BJ (cell line): ENCODE measurements around the gene NECAB3. TPM values are rescaled to one million over a fixed set of nuclear protein-coding genes. Genes with fewer than 3 reads are reported as not detected.

Experiments
- CTCF ChIA-PET: fragments of 350-600 bp; formaldehyde crosslinking; extraction: SDS; loops from one replicate; lab custom pipeline; 2021; ENCODE audit warnings: antibody characterized with exemption, inconsistent platforms; lab: Yijun Ruan, JAX
- POLR2A ChIA-PET: fragments of 300-600 bp; sonication (Branson Sonifier 250); formaldehyde crosslinking; extraction: SDS; loops from one replicate; lab custom pipeline; 2021; ENCODE audit warnings: antibody characterized with exemption; lab: Charles Lee
- DNase-seq: peaks from one replicate; pipeline ENCODE4 v3.0.0-alpha.2; 2011; ENCODE audit warnings: low read depth
- H3K27me3 ChIP-seq: 2 replicates; pipeline ENCODE4 v1.6.0; 2011; ENCODE audit warnings: low read length; ENCODE audit not compliant: control insufficient read depth, insufficient read depth
- H3K36me3 ChIP-seq: 2 replicates; pipeline ENCODE4 v1.5.1; 2011; ENCODE audit warnings: low read length; ENCODE audit not compliant: control insufficient read depth, insufficient read depth
- H3K4me3 ChIP-seq: 2 replicates; pipeline ENCODE4 v1.5.1; 2011; ENCODE audit warnings: low read depth, mild to moderate bottlenecking, control low read depth, low read length
- CTCF ChIP-seq: IDR thresholded peaks from 2 replicates; pipeline ENCODE4 v1.5.1; 2011; ENCODE audit warnings: low read depth, mild to moderate bottlenecking, control low read depth, inconsistent platforms, low read length, moderate library complexity; ENCODE audit not compliant: insufficient read depth
- polyA plus RNA-seq: library from polyadenylated mRNA; depleted of rRNA; stranded (reverse); fragments of >200 nt; gene quantifications from 2 replicates; pipeline ENCODE4 v1.2.3, GENCODE V29; 2011

The NECAB3 gene
- polyA plus RNA-seq, 1 experiment: 20.2 TPM

GRCh38 chr20:33709398-33709797 is 35.2 kb upstream of the NECAB3 start:
- no peak for TF ChIP-seq CTCF
- Histone ChIP-seq H3K36me3 (peaks cover 5% of the 10 kb centered on the region), H3K27me3 (no peaks in the 10 kb centered on the region), H3K4me3 (no peak overlapping the region)
- POLR2A ChIA-PET: no interaction called here
- DNase-seq: no peak
- CTCF ChIA-PET: no interaction called here

- ChIA-PET POLR2A (interaction anchor here (0.6 kb wide), 1 partner anchor 370 kb away, joined by 8 read pairs; no protein-coding TSS in a partner anchor), CTCF (interaction anchor here (0.8 kb wide), 1 partner anchor 25 kb away, joined by 3 read pairs; no protein-coding TSS in a partner anchor)
- no peak for TF ChIP-seq CTCF
These were observed 33.4 kb upstream of the NECAB3 start for GRCh38 chr20:33707668-33708067.

DNA sequence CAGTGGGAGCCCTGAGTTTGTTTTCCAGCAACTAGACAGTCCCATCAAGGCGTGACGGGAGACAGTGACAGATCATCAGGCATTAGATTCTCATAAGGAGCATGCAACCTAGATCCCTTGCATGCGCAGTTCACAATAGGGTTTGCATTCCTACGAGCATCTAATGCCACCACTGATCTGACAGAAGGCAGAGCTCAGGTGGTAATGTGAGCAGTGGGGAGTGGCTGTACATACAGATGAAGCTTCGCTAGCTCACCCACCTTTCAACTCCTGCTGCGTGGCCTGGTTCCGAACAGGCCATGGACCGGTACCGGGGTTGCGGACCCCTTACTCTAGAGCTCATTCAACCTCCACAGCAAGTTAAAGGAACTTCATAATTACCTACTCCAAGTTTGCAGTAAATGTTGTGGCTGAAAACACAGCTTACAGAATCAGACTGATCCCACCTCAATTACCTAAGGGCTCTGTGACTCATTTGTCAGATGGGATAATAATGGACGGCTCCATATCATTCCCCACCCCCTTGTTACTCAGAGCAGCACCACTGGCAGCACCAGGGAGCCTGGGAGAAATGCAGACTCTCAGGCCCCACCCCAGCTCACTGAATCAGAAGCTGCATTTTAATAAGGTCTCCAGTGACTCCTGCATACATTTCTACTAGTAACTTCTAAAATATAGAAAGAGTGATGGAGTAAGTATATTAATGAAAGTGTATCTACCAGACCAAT is 30.1 kb upstream of the NECAB3 start:
- no peak for TF ChIP-seq CTCF
- H3K36me3 ChIP-seq: peaks cover 1% of the 10 kb centered on the region; the same call in 1 of the 2 replicates
- H3K4me3 ChIP-seq: no peak overlapping the region
- no peak for DNase-seq
- CTCF ChIA-PET: no interaction called here
- POLR2A ChIA-PET: no interaction called here
- no peaks in the 10 kb centered on the region for H3K27me3 ChIP-seq

More at GRCh38 chr20:33707668-33708067, 33.4 kb upstream of the NECAB3 start:
- Histone ChIP-seq H3K4me3 (no peak overlapping the region), H3K36me3 (peaks cover 3% of the 10 kb centered on the region; the same call in 1 of the 2 replicates), H3K27me3 (no peaks in the 10 kb centered on the region)
- DNase-seq: no peak

DNA sequence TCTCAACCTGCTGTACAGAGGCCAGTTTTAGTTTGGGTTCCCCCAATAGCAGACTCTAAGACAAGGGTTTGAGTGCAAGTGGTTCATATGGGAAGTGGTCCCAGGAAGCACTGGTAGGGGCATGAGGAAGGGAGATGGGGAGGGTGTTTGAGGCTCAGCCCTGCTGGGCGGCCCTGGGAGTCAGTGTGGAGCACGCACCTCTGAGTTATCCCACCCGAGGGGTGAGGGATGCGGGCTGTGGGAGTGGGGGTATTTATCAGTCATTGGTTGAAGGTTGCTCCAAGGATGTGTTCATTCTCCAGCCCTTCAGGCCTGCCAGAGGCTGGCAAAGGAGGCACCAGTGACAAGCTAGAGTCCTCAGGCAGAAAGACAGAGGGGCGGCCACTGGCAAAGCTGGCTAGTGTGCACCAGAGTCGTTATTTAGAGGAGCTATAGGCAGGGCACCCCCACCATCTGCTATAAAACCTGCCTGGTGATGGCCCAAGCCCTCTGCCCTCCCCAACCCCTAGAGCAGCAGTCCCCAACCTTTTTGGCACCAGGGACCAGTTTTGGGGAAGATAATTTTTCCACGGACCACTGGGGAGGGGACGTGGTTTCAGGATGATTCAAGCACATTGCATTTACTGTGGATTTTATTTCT is 29.4 kb upstream of the NECAB3 start:
- ChIA-PET CTCF (no interaction called here), POLR2A (no interaction called here)
- H3K4me3 ChIP-seq: no peak overlapping the region
- TF ChIP-seq CTCF: no peak
- no peak for DNase-seq
- H3K27me3 ChIP-seq: no peaks in the 10 kb centered on the region
- peaks cover 1% of the 10 kb centered on the region; the same call in 1 of the 2 replicates for H3K36me3 ChIP-seq

GRCh38 chr20:33702861-33703260 is 28.6 kb upstream of the NECAB3 start:
- POLR2A ChIA-PET: no interaction called here
- no peak for DNase-seq
- Histone ChIP-seq H3K36me3 (peaks cover 1% of the 10 kb centered on the region; the same call in 1 of the 2 replicates), H3K4me3 (no peak overlapping the region), H3K27me3 (no peaks in the 10 kb centered on the region)
- TF ChIP-seq CTCF: no peak
- CTCF ChIA-PET: no interaction called here
